ENCODE measurements around the gene CCDC12. TPM values are rescaled to one million over a fixed set of nuclear protein-coding genes. Genes with fewer than 3 reads are reported as not detected.

CCDC12 gene
- total RNA-seq, 1 donor from 2014 or later, result 41.4 TPM

DNA sequence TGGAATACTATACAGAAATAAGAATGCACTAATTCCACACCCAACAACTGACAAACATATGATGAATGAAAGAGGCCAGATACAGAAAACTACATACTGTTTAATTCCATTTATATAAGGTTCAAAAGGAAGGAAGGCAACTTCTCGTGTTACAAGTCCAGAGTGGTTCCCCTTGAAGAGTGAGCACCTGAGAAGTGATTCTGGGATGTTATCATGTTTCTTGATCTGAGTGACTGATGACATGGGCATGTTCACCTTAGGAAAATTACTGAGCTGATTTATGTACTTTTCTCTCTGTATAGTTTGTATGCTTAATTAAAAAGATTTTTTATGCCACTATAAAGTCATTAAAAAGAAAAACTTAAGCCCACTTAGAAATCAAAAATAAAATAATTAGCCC is 13.6 kb downstream of the CCDC12 start:
- Mint-ChIP-seq H3K4me1 (ENCODE audit: low read depth, unreplicated experiment) (peaks cover 30% of the 10 kb centered on the region), H3K27me3 (ENCODE audit: unreplicated experiment) (peaks cover 6% of the 10 kb centered on the region), H3K27ac (ENCODE audit: unreplicated experiment) (no peak overlapping the region), H3K9me3 (ENCODE audit: unreplicated experiment) (peaks cover 2% of the 10 kb centered on the region), H3K4me3 (ENCODE audit: unreplicated experiment) (no peak overlapping the region), H3K36me3 (ENCODE audit: unreplicated experiment) (peaks cover 11% of the 10 kb centered on the region)
- DNase-seq, result no peak
- TF ChIP-seq, protein P1, sequence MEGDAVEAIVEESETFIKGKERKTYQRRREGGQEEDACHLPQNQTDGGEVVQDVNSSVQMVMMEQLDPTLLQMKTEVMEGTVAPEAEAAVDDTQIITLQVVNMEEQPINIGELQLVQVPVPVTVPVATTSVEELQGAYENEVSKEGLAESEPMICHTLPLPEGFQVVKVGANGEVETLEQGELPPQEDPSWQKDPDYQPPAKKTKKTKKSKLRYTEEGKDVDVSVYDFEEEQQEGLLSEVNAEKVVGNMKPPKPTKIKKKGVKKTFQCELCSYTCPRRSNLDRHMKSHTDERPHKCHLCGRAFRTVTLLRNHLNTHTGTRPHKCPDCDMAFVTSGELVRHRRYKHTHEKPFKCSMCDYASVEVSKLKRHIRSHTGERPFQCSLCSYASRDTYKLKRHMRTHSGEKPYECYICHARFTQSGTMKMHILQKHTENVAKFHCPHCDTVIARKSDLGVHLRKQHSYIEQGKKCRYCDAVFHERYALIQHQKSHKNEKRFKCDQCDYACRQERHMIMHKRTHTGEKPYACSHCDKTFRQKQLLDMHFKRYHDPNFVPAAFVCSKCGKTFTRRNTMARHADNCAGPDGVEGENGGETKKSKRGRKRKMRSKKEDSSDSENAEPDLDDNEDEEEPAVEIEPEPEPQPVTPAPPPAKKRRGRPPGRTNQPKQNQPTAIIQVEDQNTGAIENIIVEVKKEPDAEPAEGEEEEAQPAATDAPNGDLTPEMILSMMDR (IDR thresholded peaks at IDR 0.05; ENCODE audit: partially characterized antibody, unreplicated experiment), result no peak

DNA sequence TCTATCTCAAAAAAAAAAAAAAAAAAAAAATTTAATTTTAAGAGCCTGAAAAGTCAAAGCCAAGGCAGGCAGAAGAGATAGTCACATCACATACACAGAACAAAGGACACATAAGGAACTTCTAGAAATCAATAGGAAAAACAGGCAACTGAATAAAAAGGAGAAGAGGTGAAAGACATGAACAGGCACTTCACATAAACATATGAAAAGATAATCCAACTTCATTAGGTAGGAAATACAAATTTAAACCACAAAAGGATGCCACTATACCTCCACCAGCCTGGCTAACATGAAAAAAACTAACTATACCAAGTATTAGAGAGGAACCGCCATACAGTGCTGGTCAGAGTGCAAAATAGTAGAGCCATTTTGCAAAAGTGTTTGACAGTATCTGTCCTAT is 14.1 kb downstream of the CCDC12 start:
- Mint-ChIP-seq H3K27me3 (ENCODE audit: unreplicated experiment) (peaks cover 5% of the 10 kb centered on the region), H3K4me3 (ENCODE audit: unreplicated experiment) (no peak overlapping the region), H3K4me1 (ENCODE audit: low read depth, unreplicated experiment) (peaks cover 29% of the 10 kb centered on the region), H3K36me3 (ENCODE audit: unreplicated experiment) (peaks cover 11% of the 10 kb centered on the region), H3K27ac (ENCODE audit: unreplicated experiment) (no peak overlapping the region), H3K9me3 (ENCODE audit: unreplicated experiment) (peaks cover 2% of the 10 kb centered on the region)
- DNase-seq, result no peak
- TF ChIP-seq, protein P1 (IDR thresholded peaks at IDR 0.05; ENCODE audit: partially characterized antibody, unreplicated experiment), result no peak

DNA sequence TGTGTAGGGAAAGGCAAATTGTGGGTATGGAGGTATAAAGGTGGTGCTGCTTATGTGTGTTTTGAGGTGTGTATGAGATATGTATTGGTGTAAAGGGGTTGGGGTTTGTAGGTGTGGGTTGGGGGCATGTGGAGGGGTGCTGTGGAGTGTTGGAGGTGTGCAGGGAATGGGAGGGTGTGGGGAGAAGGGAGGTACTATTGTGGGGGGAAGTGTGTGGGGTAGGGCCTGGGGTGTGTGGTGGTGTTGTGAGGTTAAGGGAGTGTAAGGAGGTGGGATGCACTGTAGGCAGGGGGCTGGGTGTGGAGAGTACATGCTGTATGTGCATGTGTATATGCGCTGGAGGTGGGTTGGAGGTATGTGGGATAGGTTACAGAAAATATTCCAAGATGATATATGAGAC is 15.7 kb downstream of the CCDC12 start:
- DNase-seq, result no peak
- Mint-ChIP-seq H3K4me1 (ENCODE audit: low read depth, unreplicated experiment) (peaks cover 21% of the 10 kb centered on the region), H3K27me3 (ENCODE audit: unreplicated experiment) (no peaks in the 10 kb centered on the region), H3K9me3 (ENCODE audit: unreplicated experiment) (peaks cover 2% of the 10 kb centered on the region), H3K27ac (ENCODE audit: unreplicated experiment) (peak overlapping the region; percentile 15), H3K36me3 (ENCODE audit: unreplicated experiment) (peaks cover 9% of the 10 kb centered on the region), H3K4me3 (ENCODE audit: unreplicated experiment) (no peak overlapping the region)
- TF ChIP-seq, protein P1 (IDR thresholded peaks at IDR 0.05; ENCODE audit: partially characterized antibody, unreplicated experiment), result no peak

DNA sequence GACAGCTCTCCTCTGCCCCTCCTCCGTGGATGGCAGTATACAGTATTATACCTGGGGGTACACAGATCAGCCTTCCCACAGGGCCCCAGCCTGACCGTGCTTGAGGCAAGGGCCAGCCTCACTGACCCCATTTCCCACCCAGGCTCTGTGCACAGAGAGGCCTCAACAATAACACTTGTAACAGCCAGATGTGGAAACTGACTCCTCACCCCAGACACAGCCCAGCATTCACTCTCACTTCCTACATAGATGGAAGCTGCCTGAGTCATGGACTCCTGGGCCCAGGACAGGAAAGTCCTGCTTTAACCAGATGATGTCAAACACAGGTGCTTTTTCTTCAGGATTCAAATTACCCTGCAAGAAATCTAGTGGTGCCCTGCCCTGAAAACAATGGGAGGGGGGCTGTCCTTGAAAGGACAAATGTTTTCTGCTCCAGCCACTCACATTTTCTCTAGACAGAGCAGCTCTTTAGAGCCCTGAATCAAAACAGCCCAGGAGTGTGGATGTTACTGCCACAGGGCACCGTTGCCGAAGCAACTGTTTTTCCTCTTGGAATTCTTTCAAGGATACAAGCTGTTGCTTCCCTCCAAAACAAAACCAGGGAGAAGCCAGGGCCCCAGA is 16.4 kb downstream of the CCDC12 start:
- peaks cover 3% of the 10 kb centered on the region for H3K27me3 Mint-ChIP-seq (ENCODE audit: unreplicated experiment)
- TF ChIP-seq, protein P1 (IDR thresholded peaks at IDR 0.05; ENCODE audit: partially characterized antibody, unreplicated experiment), result no peak
- H3K4me1 Mint-ChIP-seq (ENCODE audit: low read depth, unreplicated experiment), result peaks cover 20% of the 10 kb centered on the region
- H3K4me3 Mint-ChIP-seq (ENCODE audit: unreplicated experiment), result peak overlapping the region; percentile 35
- peak overlapping the region; percentile 44 for H3K27ac Mint-ChIP-seq (ENCODE audit: unreplicated experiment)
- peaks cover 4% of the 10 kb centered on the region for H3K9me3 Mint-ChIP-seq (ENCODE audit: unreplicated experiment)
- H3K36me3 Mint-ChIP-seq (ENCODE audit: unreplicated experiment), result peaks cover 7% of the 10 kb centered on the region
- DNase-seq, result no peak

DNA sequence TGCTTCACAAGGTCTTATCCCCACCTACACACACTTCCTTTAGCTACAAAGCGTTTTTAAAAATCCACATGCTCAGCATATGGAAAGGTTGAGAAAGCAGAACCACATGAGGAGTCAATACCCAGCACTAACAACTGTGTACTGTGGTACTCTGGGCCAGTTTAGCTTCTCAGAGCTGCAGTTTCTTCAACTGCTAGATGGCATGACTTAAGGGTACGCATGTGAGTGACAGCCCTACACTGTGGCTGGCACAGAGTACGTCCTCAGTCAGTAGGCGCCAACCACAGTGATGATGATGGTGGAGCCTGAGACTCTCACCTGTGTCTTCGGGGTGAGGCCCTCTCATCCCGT is 17.4 kb downstream of the CCDC12 start:
- Mint-ChIP-seq H3K4me1 (ENCODE audit: low read depth, unreplicated experiment) (peaks cover 22% of the 10 kb centered on the region), H3K36me3 (ENCODE audit: unreplicated experiment) (peaks cover 7% of the 10 kb centered on the region), H3K4me3 (ENCODE audit: unreplicated experiment) (no peak overlapping the region), H3K27ac (ENCODE audit: unreplicated experiment) (no peak overlapping the region), H3K27me3 (ENCODE audit: unreplicated experiment) (peaks cover 4% of the 10 kb centered on the region), H3K9me3 (ENCODE audit: unreplicated experiment) (peaks cover 4% of the 10 kb centered on the region)
- no peak for DNase-seq
- TF ChIP-seq, protein P1 (IDR thresholded peaks at IDR 0.05; ENCODE audit: partially characterized antibody, unreplicated experiment), result no peak
